ENCODE data around the gene SIRT1. TPM values are rescaled to one million over a fixed set of nuclear protein-coding genes. Genes with fewer than 3 reads are reported as not detected.

Gene SIRT1
- total and polyA plus RNA-seq, 2 of the 8 experiments (the other 6 are each of a cell fraction or from before 2014, with no cell fraction given), result 22.6 to 70.9 TPM

DNA sequence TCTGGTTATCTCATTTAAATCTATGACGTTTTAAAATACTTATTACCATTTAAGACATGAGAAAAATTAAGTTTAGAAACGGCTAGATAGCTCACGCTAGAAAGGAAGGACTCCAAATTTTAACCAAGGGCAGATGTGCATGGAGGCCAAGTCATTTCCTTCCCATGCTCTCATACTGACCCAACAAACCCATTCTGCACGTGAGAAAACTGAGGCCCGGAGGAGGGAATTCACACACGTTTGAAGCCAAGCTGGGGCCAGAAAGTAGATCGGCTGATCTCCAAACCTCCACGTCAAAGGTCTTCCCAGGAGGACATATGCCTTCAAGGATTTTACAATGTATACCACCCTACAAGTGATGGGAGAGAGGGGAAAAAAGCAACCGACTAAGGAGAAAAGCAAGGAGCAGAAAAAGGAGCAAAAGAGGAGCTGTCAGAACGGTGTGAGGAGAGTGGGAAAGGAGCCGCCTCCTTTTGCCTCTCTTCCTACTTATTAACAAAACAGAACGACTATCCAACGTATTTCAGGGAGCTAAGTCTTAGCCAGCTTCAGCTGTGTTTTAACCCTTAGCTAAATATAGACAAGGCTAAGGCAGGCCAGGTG is 645 bp upstream of the SIRT1 start (continued):
- no peak for TF ChIP-seq MAFK (IDR thresholded peaks at IDR 0.05; ENCODE audit: low read depth, low read length)
- TF ChIP-seq KDM4A (IDR thresholded peaks at IDR 0.05; ENCODE audit: low read depth, low read length, severe bottlenecking), result peak; percentile 7

Data from H1 (cell line).